ENCODE measurements around the gene GCGR.

DNA sequence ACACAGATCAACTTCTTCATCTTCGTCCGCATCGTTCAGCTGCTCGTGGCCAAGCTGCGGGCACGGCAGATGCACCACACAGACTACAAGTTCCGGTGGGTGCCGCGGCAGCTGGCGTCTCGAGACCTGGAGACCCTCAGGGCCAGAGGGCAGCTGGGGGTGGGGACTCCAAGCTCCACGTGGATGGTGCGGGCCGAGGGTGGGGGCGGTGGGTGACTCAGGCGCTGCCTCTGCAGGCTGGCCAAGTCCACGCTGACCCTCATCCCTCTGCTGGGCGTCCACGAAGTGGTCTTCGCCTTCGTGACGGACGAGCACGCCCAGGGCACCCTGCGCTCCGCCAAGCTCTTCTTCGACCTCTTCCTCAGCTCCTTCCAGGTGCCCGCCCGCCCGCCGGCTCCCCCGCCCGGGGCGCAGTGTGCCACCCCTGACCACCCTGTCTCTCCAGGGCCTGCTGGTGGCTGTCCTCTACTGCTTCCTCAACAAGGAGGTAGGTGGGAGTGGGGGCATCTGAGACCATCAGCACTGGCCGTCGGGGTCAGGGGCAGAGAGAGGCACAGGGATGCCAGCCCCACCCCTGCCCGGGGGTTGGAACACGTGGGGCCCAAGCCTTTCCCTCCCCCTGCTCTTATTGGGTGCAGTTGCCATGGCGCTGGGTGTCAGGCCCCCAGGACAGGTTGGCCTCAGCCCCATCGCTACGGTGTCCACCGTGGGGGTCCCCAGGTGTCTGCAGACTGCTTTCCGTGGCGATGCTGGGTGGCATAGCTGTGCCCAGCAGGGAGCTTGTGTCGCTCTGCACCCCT, 8.8 kb downstream of the GCGR start:
- TF ChIP-seq, protein P1, sequence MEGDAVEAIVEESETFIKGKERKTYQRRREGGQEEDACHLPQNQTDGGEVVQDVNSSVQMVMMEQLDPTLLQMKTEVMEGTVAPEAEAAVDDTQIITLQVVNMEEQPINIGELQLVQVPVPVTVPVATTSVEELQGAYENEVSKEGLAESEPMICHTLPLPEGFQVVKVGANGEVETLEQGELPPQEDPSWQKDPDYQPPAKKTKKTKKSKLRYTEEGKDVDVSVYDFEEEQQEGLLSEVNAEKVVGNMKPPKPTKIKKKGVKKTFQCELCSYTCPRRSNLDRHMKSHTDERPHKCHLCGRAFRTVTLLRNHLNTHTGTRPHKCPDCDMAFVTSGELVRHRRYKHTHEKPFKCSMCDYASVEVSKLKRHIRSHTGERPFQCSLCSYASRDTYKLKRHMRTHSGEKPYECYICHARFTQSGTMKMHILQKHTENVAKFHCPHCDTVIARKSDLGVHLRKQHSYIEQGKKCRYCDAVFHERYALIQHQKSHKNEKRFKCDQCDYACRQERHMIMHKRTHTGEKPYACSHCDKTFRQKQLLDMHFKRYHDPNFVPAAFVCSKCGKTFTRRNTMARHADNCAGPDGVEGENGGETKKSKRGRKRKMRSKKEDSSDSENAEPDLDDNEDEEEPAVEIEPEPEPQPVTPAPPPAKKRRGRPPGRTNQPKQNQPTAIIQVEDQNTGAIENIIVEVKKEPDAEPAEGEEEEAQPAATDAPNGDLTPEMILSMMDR (IDR thresholded peaks at IDR 0.05 in 2 of 3, conservative IDR thresholded peaks at IDR 0.05 in 1 of 3; ENCODE audit: control insufficient read depth in 2 of 3, extremely low read depth in 1 of 3, insufficient read depth in 1 of 3, low read depth in 3 of 3, low read length in 3 of 3), result no peak
- TF ChIP-seq BRCA1 (IDR thresholded peaks at IDR 0.05; ENCODE audit: low read depth, low read length), result no peak
